HG02870 (cell line): ENCODE measurements around the gene GRIN2A.

Experiments
- ATAC-seq: cut with Tn5 transposase; IDR thresholded peaks from one replicate; pipeline ENCODE4 v1.9.1; 2021; ENCODE audit warnings: mild to moderate bottlenecking, moderate library complexity; ENCODE audit not compliant: unreplicated experiment

Gene GRIN2A

GRCh38 chr16:9977333-9977897 is 204.8 kb downstream of the GRIN2A start:
- no peak for ATAC-seq

DNA sequence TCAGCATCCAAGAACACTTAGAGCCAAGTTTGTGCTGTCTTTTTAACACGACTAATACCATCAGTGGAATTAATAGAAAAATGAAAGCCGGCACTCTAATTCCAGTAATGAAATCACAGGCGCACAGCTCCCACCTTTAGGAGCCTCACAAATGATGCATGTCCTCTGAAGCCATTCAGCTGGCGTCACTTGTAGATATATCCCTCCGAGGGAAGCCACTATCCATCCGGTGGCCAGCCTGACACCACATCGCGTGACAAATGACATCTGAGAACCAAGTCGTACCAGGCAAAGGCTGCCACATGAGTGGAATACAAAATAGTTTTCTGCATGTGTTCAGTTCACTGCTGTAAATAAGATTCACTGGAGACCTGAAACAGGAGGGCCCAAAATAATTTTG is 205.6 kb downstream of the GRIN2A start:
- no peak for ATAC-seq

- no peak for ATAC-seq
Observed at GRCh38 chr16:9971907-9972306, 210.3 kb downstream of the GRIN2A start.

- ATAC-seq: no peak
Observed at GRCh38 chr16:9970796-9971195, 211.4 kb downstream of the GRIN2A start.

GRCh38 chr16:9970244-9970643 is 212.0 kb downstream of the GRIN2A start:
- ATAC-seq: no peak

DNA sequence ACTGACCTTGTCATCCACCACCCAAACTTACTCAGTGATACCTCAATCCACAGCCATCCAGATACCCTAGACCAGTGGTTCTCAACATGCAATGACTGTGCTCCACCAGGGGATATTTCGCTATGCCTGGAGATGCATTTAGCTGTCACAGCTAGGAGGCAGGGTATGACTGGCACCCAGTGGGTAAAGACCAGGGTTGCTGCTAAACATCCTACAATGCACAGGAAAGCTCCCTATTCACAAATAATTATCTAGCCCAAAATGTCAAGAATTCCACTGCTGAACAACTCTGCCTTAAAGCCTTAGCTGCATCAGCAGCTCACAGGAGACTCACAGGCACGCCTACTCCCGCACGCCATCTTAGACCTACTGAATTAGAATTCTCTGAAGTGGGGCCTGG is 212.6 kb downstream of the GRIN2A start:
- ATAC-seq: no peak

DNA sequence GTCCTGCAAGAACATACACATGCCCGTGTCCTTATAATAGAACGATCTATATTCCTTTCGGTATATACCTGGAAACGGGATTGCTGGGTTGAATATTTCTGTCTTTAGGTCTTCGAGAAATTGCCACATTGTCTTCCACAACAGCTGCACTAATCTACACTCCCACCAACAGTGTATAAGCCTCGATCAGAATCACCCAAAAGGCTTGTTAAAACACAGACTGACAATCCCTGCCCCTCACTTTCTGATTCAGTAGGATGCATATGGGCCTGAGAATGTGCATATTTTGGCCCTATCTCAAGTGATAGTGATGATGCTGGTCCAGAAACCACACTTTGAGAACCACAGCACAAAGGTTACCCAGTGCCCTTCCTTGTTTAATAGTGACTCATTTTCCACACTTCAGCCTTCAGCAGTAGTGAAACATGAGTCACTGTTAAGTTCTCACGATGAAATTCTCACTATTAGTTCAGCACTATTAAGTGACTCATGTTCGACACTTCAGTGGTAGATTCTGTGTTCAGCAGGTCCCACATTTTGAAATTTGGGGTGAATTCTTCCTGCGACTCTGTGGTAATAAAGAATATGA is 215.6 kb downstream of the GRIN2A start:
- peak; percentile 88 for ATAC-seq

DNA sequence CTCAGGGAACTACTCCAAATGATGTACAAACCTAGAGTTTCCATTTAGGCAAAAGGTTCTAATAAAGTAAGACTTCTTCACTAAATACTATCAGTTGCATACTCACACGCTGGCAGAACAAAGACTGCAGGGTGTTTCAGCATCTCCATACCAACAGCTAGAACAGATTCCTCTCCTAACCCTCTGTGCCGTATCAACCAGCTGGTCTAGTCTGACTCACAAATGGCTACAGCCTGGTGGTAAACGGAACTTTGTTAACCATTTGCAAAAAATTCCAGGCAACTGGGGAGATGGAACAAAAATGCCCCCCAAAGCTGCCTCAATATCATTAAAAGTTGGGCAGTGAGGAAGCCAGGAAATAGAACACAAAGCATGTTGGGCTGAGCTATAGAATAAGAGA is 217.1 kb downstream of the GRIN2A start:
- ATAC-seq: no peak

- ATAC-seq: no peak
Observed at GRCh38 chr16:9964426-9964825, 217.8 kb downstream of the GRIN2A start.

- ATAC-seq: no peak
Observed at GRCh38 chr16:9957433-9957832, 224.8 kb downstream of the GRIN2A start.

GRCh38 chr16:9957002-9957401 is 225.2 kb downstream of the GRIN2A start:
- ATAC-seq: no peak

GRCh38 chr16:9955677-9956076 is 226.6 kb downstream of the GRIN2A start:
- ATAC-seq: no peak

DNA sequence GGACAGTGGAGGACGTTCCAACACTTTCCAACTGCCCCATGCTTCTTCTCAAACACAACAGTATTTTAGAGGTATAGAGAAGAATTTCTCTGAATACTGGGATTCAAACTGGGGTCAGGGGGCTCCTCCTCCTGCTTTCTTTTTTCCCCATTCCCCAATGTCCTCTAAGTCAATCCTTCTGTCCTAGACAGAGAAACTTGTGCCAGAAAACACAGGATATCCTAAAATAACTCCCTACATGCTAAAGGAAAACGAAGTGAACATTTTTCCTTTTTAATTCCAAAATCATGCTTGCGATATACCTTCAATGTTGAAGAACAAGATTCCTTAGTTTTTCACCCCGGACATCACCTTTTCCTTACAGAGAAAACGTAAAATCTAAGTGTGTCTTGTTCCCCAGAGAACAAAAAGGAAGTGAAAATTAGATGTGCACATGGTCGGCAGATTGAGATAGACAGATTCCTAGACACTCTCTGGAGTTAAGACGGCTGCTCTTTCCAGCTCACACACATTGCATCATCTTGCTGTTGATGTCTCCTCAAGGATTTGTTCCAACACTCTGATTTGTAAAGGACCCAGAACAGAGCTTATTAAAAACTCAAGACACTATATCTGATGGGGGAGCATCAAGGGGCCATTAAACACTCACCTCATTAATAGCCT is 228.2 kb downstream of the GRIN2A start:
- ATAC-seq: no peak

GRCh38 chr16:9950658-9951057 is 231.6 kb downstream of the GRIN2A start:
- ATAC-seq: no peak

- no peak for ATAC-seq
Observed at GRCh38 chr16:9949396-9949795, 232.8 kb downstream of the GRIN2A start.

DNA sequence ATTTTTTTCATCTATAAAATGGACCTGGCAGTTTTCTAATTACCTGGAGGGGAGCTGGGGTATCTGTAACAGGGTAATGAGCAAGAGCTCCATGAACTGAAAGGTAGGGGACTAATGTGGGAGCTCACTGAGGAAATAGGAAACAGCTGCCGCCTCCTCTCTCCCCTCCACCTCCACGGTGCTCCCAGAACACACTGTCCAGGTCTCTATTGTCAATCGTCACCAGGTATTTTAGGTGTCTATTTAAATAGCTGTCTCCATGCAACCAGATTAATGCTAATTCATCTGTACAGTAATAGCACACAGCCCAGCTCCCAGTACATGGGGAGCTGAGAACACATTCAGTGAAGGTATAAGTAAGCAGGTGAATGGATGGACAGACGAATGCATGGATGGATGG is 233.3 kb downstream of the GRIN2A start:
- no peak for ATAC-seq

DNA sequence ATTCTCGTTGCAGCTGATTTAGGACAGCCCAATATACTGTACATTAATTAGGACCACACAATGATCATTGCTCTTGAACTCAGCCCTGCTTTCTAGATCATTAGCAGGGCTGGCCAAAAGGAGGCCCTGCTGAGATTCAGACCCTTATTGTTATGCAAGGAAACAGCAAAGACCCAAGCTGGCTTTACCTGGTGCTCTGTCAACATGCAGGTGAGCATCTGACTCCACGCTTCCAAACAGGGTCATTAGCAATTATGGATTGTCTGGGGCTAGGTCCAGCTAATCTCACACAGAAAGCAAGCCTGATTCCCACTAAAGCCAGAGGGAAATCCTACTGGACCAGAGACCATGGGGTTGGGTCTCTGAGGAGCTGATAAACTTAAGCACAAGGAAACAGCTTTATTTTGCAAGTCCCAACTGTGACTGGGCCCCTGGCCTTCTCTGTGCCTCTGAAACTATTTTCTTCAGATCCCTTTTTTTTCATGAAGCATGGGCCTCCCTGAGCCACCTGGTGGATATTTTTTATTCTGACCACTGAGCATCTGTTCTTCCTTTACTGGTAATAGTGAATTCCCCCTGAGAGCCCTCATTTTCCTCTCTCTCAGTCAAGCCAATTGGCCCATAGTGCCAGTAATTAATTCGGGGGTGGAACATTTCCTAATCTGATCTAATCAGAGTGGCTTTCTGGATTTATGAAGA is 236.1 kb downstream of the GRIN2A start:
- ATAC-seq: peak; percentile 41

- no peak for ATAC-seq
Observed at GRCh38 chr16:9943121-9943520, 239.1 kb downstream of the GRIN2A start.

DNA sequence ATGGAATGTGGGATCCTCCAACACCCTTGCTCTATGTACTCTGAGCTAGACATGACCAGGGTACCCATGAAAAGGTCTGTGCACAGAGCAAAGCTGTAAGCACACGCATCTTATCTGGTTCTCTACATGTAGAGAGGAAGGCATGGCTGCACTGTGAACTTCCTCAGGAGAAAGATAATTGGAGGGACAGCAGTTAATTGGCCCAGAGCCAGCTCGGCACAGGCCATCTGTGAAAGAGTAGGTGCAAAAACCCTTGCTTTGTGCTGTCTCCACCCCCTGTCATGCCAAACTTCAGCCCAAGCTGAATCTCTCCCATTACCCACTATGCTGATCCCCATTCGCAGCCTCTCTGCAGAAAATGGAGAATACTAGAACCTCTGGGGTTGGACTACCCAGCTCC is 241.0 kb downstream of the GRIN2A start:
- ATAC-seq: no peak

DNA sequence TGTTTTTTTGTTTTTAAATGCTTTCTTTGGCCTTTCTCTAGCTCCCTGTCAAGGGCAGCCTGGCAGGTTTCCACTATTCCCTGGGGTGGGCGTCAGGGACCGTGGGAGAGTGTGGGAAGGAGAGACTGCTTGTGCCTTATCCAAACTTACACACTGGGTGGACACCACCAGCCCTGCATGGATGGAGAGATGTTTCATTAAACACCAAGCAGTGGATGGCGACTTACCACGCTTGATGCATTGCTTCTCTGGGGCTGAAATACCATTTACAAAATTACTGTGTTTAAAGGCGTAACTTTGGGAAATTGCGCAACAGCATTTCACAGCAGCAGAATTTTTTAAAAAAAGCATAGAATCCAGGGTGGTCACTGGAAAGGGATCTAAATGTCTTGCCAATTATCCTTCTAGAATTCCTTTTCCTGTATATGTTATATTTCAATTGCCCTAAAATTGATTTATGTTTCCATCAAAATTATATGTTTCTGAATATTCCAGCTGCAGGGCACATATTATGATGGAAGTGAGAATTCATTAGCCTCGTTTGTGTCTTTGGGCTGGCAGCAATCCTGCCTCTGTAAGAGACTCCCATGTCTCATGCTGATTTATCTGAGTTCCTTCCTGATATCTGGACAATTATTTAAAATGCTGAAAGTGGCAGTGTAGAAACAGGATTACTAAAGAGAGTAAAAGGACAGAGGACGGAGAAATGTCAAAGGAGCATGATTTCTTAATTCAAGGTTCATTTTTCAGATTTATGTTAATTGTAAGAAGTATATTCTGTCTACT is 247.3 kb downstream of the GRIN2A start:
- ATAC-seq: no peak

DNA sequence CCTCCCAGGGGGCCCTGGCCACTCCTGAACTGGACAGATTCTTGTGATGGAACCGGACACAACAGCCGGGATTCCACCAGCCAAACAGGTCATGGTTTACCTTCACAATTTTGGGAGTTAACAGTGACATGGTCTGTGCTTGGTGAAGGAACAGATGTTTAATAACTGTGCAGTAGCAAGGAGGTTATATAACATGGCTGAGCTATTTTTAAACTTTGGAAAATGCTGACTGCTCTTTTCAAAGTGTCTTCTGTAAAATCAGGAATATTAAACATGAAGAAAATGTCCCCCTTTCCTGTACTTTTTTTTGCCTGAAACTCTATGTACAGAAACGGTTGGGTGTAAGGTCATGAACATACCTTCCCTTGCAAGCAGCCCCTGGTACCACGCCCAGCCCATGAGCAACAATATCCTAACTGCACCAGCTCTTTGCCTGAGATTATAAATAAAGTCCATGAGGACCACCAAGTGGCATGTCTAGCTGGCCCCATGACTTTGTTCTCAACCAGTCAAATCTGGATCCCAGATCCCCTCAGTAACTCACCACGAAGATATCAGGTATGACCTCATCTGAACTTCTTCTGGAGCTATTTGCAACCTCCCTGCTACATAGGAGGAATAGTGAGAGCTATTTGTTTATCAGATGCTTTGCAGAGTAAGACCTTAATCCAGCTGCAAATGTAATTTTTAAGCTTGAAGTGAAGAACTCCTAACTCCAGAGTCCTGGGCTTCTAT is 249.1 kb downstream of the GRIN2A start:
- no peak for ATAC-seq
